ENCODE data around the gene NELFA.
"Not testable (repeated sequence)": the region's sequence is repeated elsewhere in the genome, so short reads cannot be mapped to it uniquely, and the experiment has no call there.

NELFA gene

DNA sequence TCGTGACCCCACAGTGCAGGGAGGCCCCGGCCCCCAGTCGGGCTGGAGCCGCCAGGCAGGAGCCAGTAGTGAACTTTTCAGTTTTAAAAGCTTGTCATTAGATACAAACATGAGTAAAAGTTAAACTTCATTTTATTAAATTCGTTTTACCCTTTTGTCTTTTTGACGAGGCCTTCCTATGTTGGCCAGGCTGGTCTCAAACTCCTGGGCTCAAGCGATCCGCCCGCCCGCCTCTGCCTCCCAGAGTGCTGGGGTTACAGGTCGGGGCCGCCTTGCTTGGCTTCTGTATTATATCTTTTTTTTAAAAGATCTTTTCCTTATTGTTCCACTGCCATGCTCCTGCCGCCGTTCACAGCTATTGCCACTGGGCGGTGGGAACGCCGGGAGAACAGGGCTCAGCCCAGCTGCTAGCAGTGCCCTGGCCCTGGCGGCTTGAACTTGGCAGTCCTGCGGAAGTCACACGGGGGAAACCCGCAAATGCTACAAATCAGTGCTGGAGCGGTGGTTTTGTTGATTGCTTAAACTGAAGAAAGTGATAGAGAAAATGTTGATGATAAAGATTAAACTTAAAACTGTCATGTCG lies 968 bp upstream of the NELFA start:
- Histone ChIP-seq H3K4me3 (ENCODE audit: low read length) (peak overlapping the region; percentile 97; the same call in 1 of the 2 replicates), H3K4me1 (ENCODE audit: control insufficient read depth, insufficient read depth, low read length) (peaks cover 2% of the 10 kb centered on the region; the same call in 1 of the 2 replicates), H3K36me3 (ENCODE audit: control insufficient read depth, insufficient read depth, low read length) (no peaks in the 10 kb centered on the region), H3K9me3 (ENCODE audit: control insufficient read depth, insufficient read depth, low read length) (no peaks in the 10 kb centered on the region), H3K27ac (ENCODE audit: low read length) (no peak overlapping the region), H3K27me3 (ENCODE audit: control insufficient read depth, insufficient read depth, low read length) (no peaks in the 10 kb centered on the region)
- WGBS (ENCODE audit: insufficient coverage, insufficient read length): no CpG with 5 or more reads among the region's 23 CpGs
- no peak for DNase-seq (ENCODE audit: low read depth, low spot score)

- WGBS (ENCODE audit: insufficient coverage, insufficient read length): no CpG with 5 or more reads among the region's 27 CpGs
- Histone ChIP-seq H3K36me3 (ENCODE audit: control insufficient read depth, insufficient read depth, low read length) (peaks cover 3% of the 10 kb centered on the region; the same call in 1 of the 2 replicates), H3K27me3 (ENCODE audit: control insufficient read depth, insufficient read depth, low read length) (no peaks in the 10 kb centered on the region), H3K4me3 (ENCODE audit: low read length) (peak overlapping the region; percentile 97), H3K9me3 (ENCODE audit: control insufficient read depth, insufficient read depth, low read length) (no peaks in the 10 kb centered on the region), H3K27ac (ENCODE audit: low read length) (no peak overlapping the region), H3K4me1 (ENCODE audit: control insufficient read depth, insufficient read depth, low read length) (peaks cover 2% of the 10 kb centered on the region; the same call in 1 of the 2 replicates)
- no peak for DNase-seq (ENCODE audit: low read depth, low spot score)
Observed at GRCh38 chr4:2008671-2008920, 178 bp downstream of the NELFA start.

DNA sequence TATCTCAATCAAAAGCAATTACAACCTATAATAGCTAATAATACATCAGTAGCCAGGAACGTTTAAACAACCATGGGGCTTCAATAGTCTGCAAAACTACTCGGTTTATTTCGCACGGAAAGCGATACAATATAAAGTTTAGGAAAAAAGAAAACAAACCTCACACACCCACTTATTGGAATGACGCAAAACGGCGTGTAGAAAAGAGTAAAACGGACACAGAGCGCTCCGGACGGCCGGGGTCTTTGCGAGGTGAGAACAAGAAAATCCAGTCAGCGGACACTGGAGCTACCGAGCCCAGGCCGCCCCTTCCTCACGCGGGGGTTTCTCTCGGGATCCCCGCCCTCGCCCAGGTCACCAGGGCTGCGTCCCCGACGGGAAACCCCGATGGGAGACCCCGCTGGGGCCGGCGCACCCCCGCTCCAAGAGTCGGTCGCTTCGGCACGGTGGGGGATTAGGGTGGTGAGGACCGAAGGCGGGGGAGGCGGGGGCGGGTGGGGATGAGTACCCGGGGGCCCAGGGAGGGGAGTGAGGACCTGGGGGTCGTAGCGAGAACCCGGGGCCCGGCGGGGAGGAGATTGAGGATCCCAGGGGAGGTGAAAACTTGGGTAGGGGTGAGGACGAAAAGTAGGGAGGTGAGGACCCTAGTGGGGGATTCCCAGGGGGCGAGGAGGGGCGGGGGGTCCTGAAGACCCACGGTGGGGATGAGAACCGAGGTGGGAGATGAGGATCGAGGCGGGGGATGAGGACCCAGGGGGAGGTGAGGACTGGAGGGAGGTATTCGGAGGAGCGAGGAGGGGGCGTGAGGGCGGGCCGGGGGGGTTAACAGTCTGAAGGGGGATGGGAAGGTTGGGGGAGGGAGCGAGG lies 737 bp downstream of the NELFA start:
- DNase-seq (ENCODE audit: low read depth, low spot score): no peak
- peaks cover 3% of the 10 kb centered on the region; the same call in 1 of the 2 replicates for H3K36me3 ChIP-seq (ENCODE audit: control insufficient read depth, insufficient read depth, low read length)
- WGBS (ENCODE audit: insufficient coverage, insufficient read length): no CpG with 5 or more reads among the region's 57 CpGs

DNA sequence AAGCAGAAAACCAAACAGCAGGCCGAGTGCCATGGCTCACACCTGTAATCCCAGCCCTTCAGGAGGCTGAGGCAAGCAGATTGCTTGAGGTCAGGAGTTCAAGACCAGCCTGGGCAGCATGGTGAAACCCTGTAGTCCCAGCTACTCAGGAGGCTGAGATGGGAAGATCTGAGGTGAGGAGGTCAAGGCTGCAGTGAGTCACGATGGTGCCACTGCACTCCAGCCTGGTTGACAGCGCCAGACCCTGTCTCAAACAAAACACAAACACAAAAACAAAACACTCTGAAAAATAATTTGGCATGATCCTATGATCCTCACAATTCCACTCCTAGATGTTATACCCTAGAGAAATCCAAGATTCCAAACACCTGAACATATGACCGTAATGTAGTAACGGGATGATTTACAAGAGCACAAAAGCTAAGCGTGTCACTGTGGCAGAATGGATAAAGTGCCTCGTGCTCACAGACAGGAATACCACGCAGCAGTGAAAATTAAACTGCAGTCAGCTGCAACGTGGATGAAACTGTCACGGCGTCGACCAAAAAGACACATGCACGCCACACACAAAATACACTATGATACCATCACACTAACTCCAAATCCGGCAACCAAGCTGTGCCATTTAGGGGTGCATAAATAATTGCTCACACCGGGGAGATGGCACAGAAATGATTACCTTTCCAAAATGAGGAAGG lies 1.7 kb downstream of the NELFA start:
- no peak overlapping the region; the same call in 1 of the 2 replicates for H3K4me3 ChIP-seq (ENCODE audit: low read length)
- WGBS (ENCODE audit: insufficient coverage, insufficient read length): no CpG with 5 or more reads among the region's 15 CpGs
- H3K27me3 ChIP-seq (ENCODE audit: control insufficient read depth, insufficient read depth, low read length): no peaks in the 10 kb centered on the region
- peaks cover 3% of the 10 kb centered on the region; the same call in 1 of the 2 replicates for H3K36me3 ChIP-seq (ENCODE audit: control insufficient read depth, insufficient read depth, low read length)
- no peak for DNase-seq (ENCODE audit: low read depth, low spot score)
- peaks cover 2% of the 10 kb centered on the region; the same call in 1 of the 2 replicates for H3K4me1 ChIP-seq (ENCODE audit: control insufficient read depth, insufficient read depth, low read length)
- H3K27ac ChIP-seq (ENCODE audit: low read length): no peak overlapping the region
- no peaks in the 10 kb centered on the region for H3K9me3 ChIP-seq (ENCODE audit: control insufficient read depth, insufficient read depth, low read length)

More for the DNA sequence above, 737 bp downstream of the NELFA start:
- no peaks in the 10 kb centered on the region for H3K27me3 ChIP-seq (ENCODE audit: control insufficient read depth, insufficient read depth, low read length)
- no peaks in the 10 kb centered on the region for H3K9me3 ChIP-seq (ENCODE audit: control insufficient read depth, insufficient read depth, low read length)
- peak overlapping the region; percentile 97 for H3K4me3 ChIP-seq (ENCODE audit: low read length)
- H3K27ac ChIP-seq (ENCODE audit: low read length): no peak overlapping the region
- peaks cover 2% of the 10 kb centered on the region; the same call in 1 of the 2 replicates for H3K4me1 ChIP-seq (ENCODE audit: control insufficient read depth, insufficient read depth, low read length)

- Histone ChIP-seq H3K9me3 (ENCODE audit: control insufficient read depth, insufficient read depth, low read length) (no peaks in the 10 kb centered on the region), H3K4me3 (ENCODE audit: low read length) (no peak overlapping the region), H3K36me3 (ENCODE audit: control insufficient read depth, insufficient read depth, low read length) (peaks cover 3% of the 10 kb centered on the region; the same call in 1 of the 2 replicates), H3K4me1 (ENCODE audit: control insufficient read depth, insufficient read depth, low read length) (peaks cover 2% of the 10 kb centered on the region; the same call in 1 of the 2 replicates), H3K27me3 (ENCODE audit: control insufficient read depth, insufficient read depth, low read length) (no peaks in the 10 kb centered on the region), H3K27ac (ENCODE audit: low read length) (no peak overlapping the region)
- no peak for DNase-seq (ENCODE audit: low read depth, low spot score)
- no CpG with 5 or more reads among the region's 7 CpGs for WGBS (ENCODE audit: insufficient coverage, insufficient read length)
Observed at GRCh38 chr4:2006367-2006766, 2.4 kb downstream of the NELFA start.

GRCh38 chr4:2003361-2003760 lies 5.4 kb downstream of the NELFA start:
- not testable (repeated sequence) for H3K36me3 ChIP-seq (ENCODE audit: control insufficient read depth, insufficient read depth, low read length); H3K9me3 ChIP-seq (ENCODE audit: control insufficient read depth, insufficient read depth, low read length); H3K27ac ChIP-seq (ENCODE audit: low read length); H3K27me3 ChIP-seq (ENCODE audit: control insufficient read depth, insufficient read depth, low read length); H3K4me1 ChIP-seq (ENCODE audit: control insufficient read depth, insufficient read depth, low read length); H3K4me3 ChIP-seq (ENCODE audit: low read length); DNase-seq (ENCODE audit: low read depth, low spot score)
- WGBS (ENCODE audit: insufficient coverage, insufficient read length): no CpG with 5 or more reads among the region's 2 CpGs

- H3K4me1 ChIP-seq (ENCODE audit: control insufficient read depth, insufficient read depth, low read length); H3K36me3 ChIP-seq (ENCODE audit: control insufficient read depth, insufficient read depth, low read length); H3K27me3 ChIP-seq (ENCODE audit: control insufficient read depth, insufficient read depth, low read length); H3K4me3 ChIP-seq (ENCODE audit: low read length); DNase-seq (ENCODE audit: low read depth, low spot score); H3K9me3 ChIP-seq (ENCODE audit: control insufficient read depth, insufficient read depth, low read length); H3K27ac ChIP-seq (ENCODE audit: low read length): not testable (repeated sequence)
- no CpG with 5 or more reads among the region's 4 CpGs for WGBS (ENCODE audit: insufficient coverage, insufficient read length)
Observed at GRCh38 chr4:1999308-1999707, 9.5 kb downstream of the NELFA start.

DNA sequence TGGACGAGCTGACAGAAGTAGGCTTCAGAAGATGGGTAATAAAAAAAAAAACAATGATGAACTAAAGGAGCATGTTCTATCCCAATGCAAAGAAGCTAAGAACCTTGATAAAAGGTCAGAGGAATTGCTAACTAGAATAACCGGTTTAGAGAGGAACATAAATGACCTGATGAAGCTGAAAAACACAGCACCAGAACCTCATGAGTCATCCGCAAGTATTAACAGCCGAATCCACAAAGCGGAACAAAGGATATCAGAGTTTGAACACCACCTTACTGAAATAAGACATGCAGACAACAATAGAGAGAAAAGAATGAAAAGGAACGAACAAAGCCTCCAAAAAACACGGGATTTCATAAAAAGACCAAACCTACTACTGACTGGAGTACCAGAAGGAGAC lies 10.5 kb downstream of the NELFA start:
- Histone ChIP-seq H3K9me3 (ENCODE audit: control insufficient read depth, insufficient read depth, low read length) (no peaks in the 10 kb centered on the region), H3K36me3 (ENCODE audit: control insufficient read depth, insufficient read depth, low read length) (no peaks in the 10 kb centered on the region), H3K4me3 (ENCODE audit: low read length) (no peak overlapping the region), H3K4me1 (ENCODE audit: control insufficient read depth, insufficient read depth, low read length) (no peaks in the 10 kb centered on the region), H3K27me3 (ENCODE audit: control insufficient read depth, insufficient read depth, low read length) (no peaks in the 10 kb centered on the region), H3K27ac (ENCODE audit: low read length) (no peak overlapping the region)
- no peak for DNase-seq (ENCODE audit: low read depth, low spot score)
- no CpG with 5 or more reads among the region's 7 CpGs for WGBS (ENCODE audit: insufficient coverage, insufficient read length)

DNA sequence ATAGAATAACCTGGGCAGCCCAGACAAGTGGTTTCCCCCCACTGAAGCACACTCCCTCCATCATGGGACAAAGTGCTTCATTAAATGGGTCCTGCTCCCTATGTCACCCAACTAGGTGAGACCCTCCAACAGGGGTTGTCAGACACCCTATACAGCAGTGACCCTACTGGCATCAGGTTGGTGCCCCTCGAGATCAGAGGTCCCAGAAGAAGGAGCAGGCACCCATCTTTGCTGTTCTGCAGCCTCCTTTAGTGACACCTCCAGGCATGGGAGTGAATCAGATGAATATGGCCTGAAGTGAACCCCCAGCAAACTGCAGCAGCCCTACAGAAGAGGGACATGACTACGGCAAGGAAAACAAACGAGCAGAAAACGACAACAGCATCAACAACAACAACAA lies 11.1 kb downstream of the NELFA start:
- H3K36me3 ChIP-seq (ENCODE audit: control insufficient read depth, insufficient read depth, low read length): no peaks in the 10 kb centered on the region
- H3K27me3 ChIP-seq (ENCODE audit: control insufficient read depth, insufficient read depth, low read length): no peaks in the 10 kb centered on the region
- no peak overlapping the region for H3K27ac ChIP-seq (ENCODE audit: low read length)
- DNase-seq (ENCODE audit: low read depth, low spot score): no peak
- H3K9me3 ChIP-seq (ENCODE audit: control insufficient read depth, insufficient read depth, low read length): no peaks in the 10 kb centered on the region
- no peak overlapping the region for H3K4me3 ChIP-seq (ENCODE audit: low read length)
- no CpG with 5 or more reads among the region's 4 CpGs for WGBS (ENCODE audit: insufficient coverage, insufficient read length)
- no peaks in the 10 kb centered on the region for H3K4me1 ChIP-seq (ENCODE audit: control insufficient read depth, insufficient read depth, low read length)

DNA sequence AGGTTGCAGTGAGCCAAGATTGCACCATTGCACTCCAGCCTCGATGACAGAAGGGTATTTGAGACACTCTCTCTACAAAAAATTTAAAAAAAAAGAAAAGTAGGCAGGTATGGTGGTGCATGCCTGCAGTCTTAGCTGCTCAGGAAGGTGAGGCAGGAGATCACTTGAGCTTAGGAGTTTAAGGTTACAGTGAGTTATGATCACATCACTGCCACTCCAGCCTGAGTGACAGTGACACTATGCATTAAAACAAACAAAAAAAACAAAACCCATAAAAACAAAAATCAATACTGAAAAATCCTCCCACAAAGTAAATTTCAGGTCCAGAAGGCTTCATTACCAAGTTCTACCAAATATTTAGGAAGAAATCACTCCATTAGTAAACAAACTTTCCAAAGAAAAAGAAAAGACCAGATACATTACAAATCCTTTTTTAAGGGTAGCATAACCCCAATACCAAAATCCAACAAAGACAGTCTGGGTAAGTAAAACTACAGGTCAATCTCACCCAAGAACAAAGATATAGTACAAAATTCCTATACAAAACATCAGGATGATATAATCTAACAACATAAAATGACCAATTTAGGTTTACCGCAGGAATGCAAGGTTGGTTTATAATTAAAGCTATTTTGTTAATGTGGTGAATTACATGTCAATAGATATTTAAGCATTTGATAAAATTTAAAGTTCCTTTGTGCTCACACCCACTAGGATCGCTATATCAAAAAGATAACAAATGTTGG lies 11.7 kb downstream of the NELFA start:
- Histone ChIP-seq H3K36me3 (ENCODE audit: control insufficient read depth, insufficient read depth, low read length) (peaks cover 3% of the 10 kb centered on the region; the same call in 1 of the 2 replicates), H3K27me3 (ENCODE audit: control insufficient read depth, insufficient read depth, low read length) (no peaks in the 10 kb centered on the region), H3K4me1 (ENCODE audit: control insufficient read depth, insufficient read depth, low read length) (peaks cover 2% of the 10 kb centered on the region; the same call in 1 of the 2 replicates), H3K9me3 (ENCODE audit: control insufficient read depth, insufficient read depth, low read length) (no peaks in the 10 kb centered on the region), H3K4me3 (ENCODE audit: low read length) (no peak overlapping the region), H3K27ac (ENCODE audit: low read length) (no peak overlapping the region)
- no CpG with 5 or more reads among the region's 3 CpGs for WGBS (ENCODE audit: insufficient coverage, insufficient read length)
- no peak for DNase-seq (ENCODE audit: low read depth, low spot score)

Measured in iPS DF 6.9 (cell line).